Chondrocyte (in vitro differentiated cells): Measurements from ENCODE around the gene RASA2. TPM values are rescaled to one million over a fixed set of nuclear protein-coding genes. Genes with fewer than 3 reads are reported as not detected.
"Not testable (repeated sequence)": the region's sequence is repeated elsewhere in the genome, so short reads cannot be mapped to it uniquely, and the experiment has no call there.

Experiments used
- DNase-seq: peaks from one replicate; pipeline ENCODE4 v3.0.0; 2021; ENCODE audit warnings: mixed read lengths, low spot score
- H3K27ac Mint-ChIP-seq: one replicate; pipeline ENCODE4 v1.8.0; 2021; ENCODE audit warnings: mild to moderate bottlenecking, moderate library complexity, mixed read lengths; ENCODE audit not compliant: unreplicated experiment
- H3K27me3 Mint-ChIP-seq: 2 replicates; pipeline ENCODE4 v1.8.0; 2021; ENCODE audit warnings: low read depth, mixed read lengths
- H3K36me3 Mint-ChIP-seq: 2 replicates; pipeline ENCODE4 v1.8.0; 2021; ENCODE audit warnings: low read depth, mixed read lengths
- H3K4me1 Mint-ChIP-seq: 2 replicates; pipeline ENCODE4 v1.8.0; 2021; ENCODE audit warnings: low read depth, mild to moderate bottlenecking, mixed read lengths
- H3K4me3 Mint-ChIP-seq: one replicate; pipeline ENCODE4 v1.8.0; 2021; ENCODE audit warnings: mild to moderate bottlenecking, moderate library complexity, mixed read lengths; ENCODE audit not compliant: unreplicated experiment
- H3K9me3 Mint-ChIP-seq: 2 replicates; pipeline ENCODE4 v1.8.0; 2021; ENCODE audit warnings: low read depth, mixed read lengths
- total RNA-seq: library from RNA; stranded (reverse); gene quantifications from 3 replicates; pipeline ENCODE4 v1.2.1, GENCODE V29; 2021
- TF ChIP-seq, protein P1 (sequence below): fragments of 200-600 bp; sonication (generic); IDR thresholded peaks from 2 replicates; pipeline ENCODE4 v1.5.0; 2021; ENCODE audit warnings: antibody characterized with exemption, mild to moderate bottlenecking, moderate library complexity

Gene RASA2
- total RNA-seq, 1 donor from 2014 or later, result 8.5 TPM

DNA sequence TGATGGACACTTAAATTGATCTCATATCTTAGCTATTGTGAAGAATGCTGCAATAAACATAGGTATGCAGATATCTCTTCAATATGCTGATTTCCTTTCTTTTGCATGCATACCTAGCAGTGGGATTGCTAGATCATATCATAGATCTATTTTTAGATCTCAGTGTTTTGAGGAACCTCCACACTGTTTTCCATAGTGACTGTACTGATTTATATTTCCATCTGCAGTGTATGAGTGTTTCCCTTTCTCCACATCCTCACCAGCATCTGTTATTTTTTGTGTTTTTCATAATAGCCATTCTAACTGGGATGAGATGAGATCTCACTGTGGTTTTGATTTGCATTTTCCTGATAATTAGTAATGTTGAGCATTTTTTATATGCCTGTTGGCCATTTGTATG lies 17.1 kb upstream of the RASA2 start:
- H3K9me3 Mint-ChIP-seq, result peaks cover 9% of the 10 kb centered on the region
- no peak overlapping the region for H3K4me3 Mint-ChIP-seq
- TF ChIP-seq, protein P1, sequence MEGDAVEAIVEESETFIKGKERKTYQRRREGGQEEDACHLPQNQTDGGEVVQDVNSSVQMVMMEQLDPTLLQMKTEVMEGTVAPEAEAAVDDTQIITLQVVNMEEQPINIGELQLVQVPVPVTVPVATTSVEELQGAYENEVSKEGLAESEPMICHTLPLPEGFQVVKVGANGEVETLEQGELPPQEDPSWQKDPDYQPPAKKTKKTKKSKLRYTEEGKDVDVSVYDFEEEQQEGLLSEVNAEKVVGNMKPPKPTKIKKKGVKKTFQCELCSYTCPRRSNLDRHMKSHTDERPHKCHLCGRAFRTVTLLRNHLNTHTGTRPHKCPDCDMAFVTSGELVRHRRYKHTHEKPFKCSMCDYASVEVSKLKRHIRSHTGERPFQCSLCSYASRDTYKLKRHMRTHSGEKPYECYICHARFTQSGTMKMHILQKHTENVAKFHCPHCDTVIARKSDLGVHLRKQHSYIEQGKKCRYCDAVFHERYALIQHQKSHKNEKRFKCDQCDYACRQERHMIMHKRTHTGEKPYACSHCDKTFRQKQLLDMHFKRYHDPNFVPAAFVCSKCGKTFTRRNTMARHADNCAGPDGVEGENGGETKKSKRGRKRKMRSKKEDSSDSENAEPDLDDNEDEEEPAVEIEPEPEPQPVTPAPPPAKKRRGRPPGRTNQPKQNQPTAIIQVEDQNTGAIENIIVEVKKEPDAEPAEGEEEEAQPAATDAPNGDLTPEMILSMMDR, result no peak
- no peak for DNase-seq
- peak overlapping the region; percentile 61 for H3K27ac Mint-ChIP-seq
- H3K36me3 Mint-ChIP-seq, result peaks cover 3% of the 10 kb centered on the region
- H3K4me1 Mint-ChIP-seq, result peaks cover 19% of the 10 kb centered on the region
- no peaks in the 10 kb centered on the region for H3K27me3 Mint-ChIP-seq

DNA sequence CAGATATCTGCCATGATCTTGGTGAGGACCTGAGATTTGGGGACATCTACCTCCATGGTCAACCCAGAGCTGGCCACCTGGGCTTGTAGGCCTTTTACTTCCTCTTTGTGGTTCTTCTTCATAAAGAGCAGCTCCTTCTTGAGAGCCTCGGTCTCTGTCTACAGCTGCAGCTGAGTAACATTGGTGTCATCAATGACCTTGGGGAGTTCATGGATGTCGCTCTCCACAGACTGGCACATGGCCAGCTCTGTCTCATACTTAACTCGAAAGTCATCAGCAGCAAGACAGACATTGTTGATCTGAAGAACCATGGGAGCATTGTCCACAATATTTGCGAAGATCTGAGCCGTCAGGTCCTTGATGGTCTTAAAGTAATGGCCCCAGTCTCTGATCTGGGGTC lies 15.7 kb upstream of the RASA2 start:
- Mint-ChIP-seq H3K36me3 (peaks cover 3% of the 10 kb centered on the region), H3K9me3 (peaks cover 9% of the 10 kb centered on the region), H3K4me1 (peaks cover 10% of the 10 kb centered on the region), H3K27ac (no peak overlapping the region), H3K4me3 (no peak overlapping the region), H3K27me3 (no peaks in the 10 kb centered on the region)
- TF ChIP-seq, protein P1, result no peak
- DNase-seq, result no peak

DNA sequence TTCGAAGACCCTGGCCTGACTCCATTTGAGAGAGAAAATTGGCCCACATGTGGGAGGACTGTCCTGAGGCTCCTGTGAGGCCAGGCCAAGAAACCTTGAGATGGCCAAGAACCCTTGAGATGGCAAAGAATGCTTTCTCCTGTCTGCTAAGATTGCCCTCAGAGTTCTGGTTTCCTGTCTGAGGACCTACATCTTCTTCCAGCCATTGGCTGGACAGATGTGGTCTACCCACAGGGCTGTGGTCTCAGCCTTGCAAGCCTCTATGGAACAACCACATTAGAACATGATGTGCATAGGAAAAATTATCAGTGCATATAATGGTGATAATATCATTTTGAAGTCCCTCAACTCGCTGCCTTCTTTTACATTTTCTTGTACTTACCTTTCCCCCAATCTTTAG lies 10.8 kb upstream of the RASA2 start:
- no peak overlapping the region for H3K27ac Mint-ChIP-seq
- DNase-seq, result no peak
- H3K4me3 Mint-ChIP-seq, result no peak overlapping the region
- no peaks in the 10 kb centered on the region for H3K36me3 Mint-ChIP-seq
- no peaks in the 10 kb centered on the region for H3K4me1 Mint-ChIP-seq
- H3K9me3 Mint-ChIP-seq, result peaks cover 2% of the 10 kb centered on the region
- H3K27me3 Mint-ChIP-seq, result no peaks in the 10 kb centered on the region
- TF ChIP-seq, protein P1, result no peak

DNA sequence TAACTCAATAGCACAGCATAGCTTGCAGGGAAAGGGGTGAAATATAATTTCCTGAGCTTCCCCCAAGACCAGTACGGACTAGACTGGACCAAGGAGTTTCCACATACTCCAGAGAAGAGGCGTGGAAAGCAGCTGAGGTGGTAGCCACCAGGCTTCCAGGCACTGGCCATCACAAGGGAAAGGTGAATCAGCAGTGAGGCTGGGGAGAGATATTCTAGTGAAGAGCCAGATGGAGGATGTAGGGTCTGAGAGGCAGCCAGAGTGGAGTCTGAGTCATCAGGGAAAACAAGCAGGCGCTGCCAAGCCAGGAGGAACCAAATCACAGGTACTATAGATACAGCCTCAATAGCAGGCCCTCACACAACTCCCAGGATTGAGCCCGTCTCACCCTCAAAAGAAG lies 9.6 kb upstream of the RASA2 start:
- H3K27me3 Mint-ChIP-seq, result no peaks in the 10 kb centered on the region
- no peaks in the 10 kb centered on the region for H3K9me3 Mint-ChIP-seq
- H3K36me3 Mint-ChIP-seq, result no peaks in the 10 kb centered on the region
- peaks cover 3% of the 10 kb centered on the region for H3K4me1 Mint-ChIP-seq
- DNase-seq, result no peak
- H3K27ac Mint-ChIP-seq, result no peak overlapping the region
- TF ChIP-seq, protein P1, result no peak
- H3K4me3 Mint-ChIP-seq, result no peak overlapping the region

DNA sequence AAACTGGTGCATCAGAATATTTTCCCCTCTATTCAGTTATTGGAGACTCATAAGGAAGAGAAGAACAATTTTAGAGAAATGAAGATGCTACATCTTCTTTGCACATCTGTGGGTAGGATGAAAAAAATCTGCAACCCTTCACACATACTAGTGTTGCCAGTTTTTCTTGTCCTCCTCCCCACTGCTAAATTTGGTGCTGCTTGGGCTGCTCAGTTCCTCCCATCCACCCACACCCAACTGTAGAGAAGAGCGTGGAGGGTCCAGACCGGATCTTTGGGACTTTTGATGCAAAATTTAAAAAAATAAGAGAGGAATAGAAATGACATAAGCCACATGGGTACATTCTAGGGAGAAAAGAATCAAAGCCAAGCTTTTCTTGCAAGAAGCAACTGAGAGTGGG lies 8.7 kb upstream of the RASA2 start:
- Mint-ChIP-seq H3K4me3 (no peak overlapping the region), H3K36me3 (no peaks in the 10 kb centered on the region), H3K27me3 (no peaks in the 10 kb centered on the region), H3K9me3 (no peaks in the 10 kb centered on the region), H3K4me1 (peaks cover 5% of the 10 kb centered on the region), H3K27ac (no peak overlapping the region)
- TF ChIP-seq, protein P1, result no peak
- DNase-seq, result no peak

DNA sequence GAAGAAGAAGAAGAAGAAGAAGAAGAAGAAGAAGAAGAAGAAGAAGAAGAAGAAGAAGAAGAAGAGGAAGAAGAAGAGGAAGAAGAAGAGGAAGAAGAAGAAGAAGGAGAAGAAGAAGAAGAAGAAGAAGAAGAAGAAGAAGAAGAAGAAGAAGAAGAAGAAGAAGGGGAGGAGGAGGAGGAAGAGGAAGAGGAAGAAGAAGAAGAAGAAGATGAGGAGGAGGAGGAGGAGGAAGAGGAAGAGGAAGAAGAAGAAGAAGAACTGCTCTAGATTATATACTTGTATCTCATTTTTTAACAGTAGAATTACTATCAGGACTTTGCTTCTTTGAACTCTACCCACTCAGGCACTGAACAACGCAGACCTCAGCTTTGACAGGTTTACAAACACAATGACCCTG lies 8.0 kb upstream of the RASA2 start:
- not testable (repeated sequence) for H3K36me3 Mint-ChIP-seq, H3K27ac Mint-ChIP-seq, DNase-seq, H3K27me3 Mint-ChIP-seq, H3K4me1 Mint-ChIP-seq, H3K4me3 Mint-ChIP-seq, H3K9me3 Mint-ChIP-seq
